SK-N-SH (cell line): ENCODE results near the gene FZR1. TPM values are rescaled to one million over a fixed set of nuclear protein-coding genes. Genes with fewer than 3 reads are reported as not detected.

Experiments
- CTCF ChIA-PET: fragments of 300-600, 350-600 bp; formaldehyde crosslinking; extraction: SDS; loops from one replicate; lab custom pipeline; 2021; lab: Yijun Ruan, JAX
- POLR2A ChIA-PET: fragments of 350-600 bp; sonication (Branson Sonifier 250); formaldehyde crosslinking; extraction: SDS; loops from one replicate; lab custom pipeline; 2020; ENCODE audit warnings: antibody characterized with exemption, inconsistent platforms; lab: Yijun Ruan, JAX
- DNase-seq: peaks from one replicate; pipeline ENCODE4 v3.0.0; 2012
- H2AFZ ChIP-seq: fragments of 200-600 bp; sonication (generic); 2 replicates; pipeline ENCODE4 v1.8.1; 2016; ENCODE audit warnings: antibody characterized with exemption, mild to moderate bottlenecking, low read depth
- H3F3A ChIP-seq: fragments of 200-600 bp; sonication (generic); replicated peaks from 2 replicates; pipeline ENCODE3; 2016; ENCODE audit warnings: antibody characterized with exemption, mild to moderate bottlenecking; ENCODE audit not compliant: insufficient read depth
- H3K27ac ChIP-seq, 2 experiments: fragments of 200-500 bp in 1 of 2; fragments of 200-600 bp in 1 of 2; sonication (Bioruptor generic) in 1 of 2; sonication (generic), shearing (Covaris generic) in 1 of 2; 2 replicates each; pipeline versions ENCODE4 v1.5.1 to v1.6.1; 2014 to 2016; ENCODE audit warnings: low read depth in 2 of 2, inconsistent platforms in 1 of 2, low read length in 1 of 2, mild to moderate bottlenecking in 1 of 2, mixed read lengths in 1 of 2
- H3K27me3 ChIP-seq: fragments of 200-600 bp; sonication (generic), shearing (Covaris generic); 2 replicates; pipeline ENCODE4 v1.6.1; 2016; ENCODE audit warnings: mixed run types; ENCODE audit not compliant: insufficient read depth
- H3K36me3 ChIP-seq, 2 experiments: fragments of 200-500 bp in 1 of 2; fragments of 200-600 bp in 1 of 2; sonication (Bioruptor generic) in 1 of 2; sonication (generic) in 1 of 2; replicated peaks in 1 of 2; 2 replicates each; pipeline versions ENCODE3 to v1.5.1; 2014 to 2016; ENCODE audit warnings: low read length in 1 of 2, mild to moderate bottlenecking in 1 of 2; ENCODE audit not compliant: insufficient read depth in 2 of 2, control insufficient read depth in 1 of 2
- H3K4me1 ChIP-seq, 2 experiments: fragments of 200-500 bp in 1 of 2; fragments of 200-600 bp in 1 of 2; sonication (Bioruptor generic) in 1 of 2; sonication (generic), shearing (Covaris generic) in 1 of 2; 2 replicates each; pipeline versions ENCODE4 v1.5.1 to v1.6.1; 2014 to 2016; ENCODE audit warnings: low read depth in 1 of 2, low read length in 1 of 2, mixed run types in 1 of 2; ENCODE audit not compliant: insufficient read depth in 2 of 2, control insufficient read depth in 1 of 2
- H3K4me2 ChIP-seq: fragments of 200-600 bp; sonication (generic), shearing (Covaris generic); 2 replicates; pipeline ENCODE4 v1.6.1; 2017; ENCODE audit warnings: mixed run types
- H3K4me3 ChIP-seq, 2 experiments: fragments of 200-500 bp in 1 of 2; fragments of 200-600 bp in 1 of 2; sonication (Bioruptor generic) in 1 of 2; sonication (generic), shearing (Covaris generic) in 1 of 2; 2 replicates each; pipeline versions ENCODE4 v1.5.1 to v1.8.1; 2014 to 2016; ENCODE audit warnings: low read depth in 2 of 2, inconsistent platforms in 1 of 2, low read length in 1 of 2, mild to moderate bottlenecking in 1 of 2, mixed read lengths in 1 of 2, moderate library complexity in 1 of 2
- H3K79me2 ChIP-seq: fragments of 200-600 bp; sonication (generic); 2 replicates; pipeline ENCODE4 v1.8.1; 2017; ENCODE audit warnings: mild to moderate bottlenecking; ENCODE audit not compliant: insufficient read depth
- H3K9ac ChIP-seq: fragments of 200-600 bp; sonication (generic); 2 replicates; pipeline ENCODE4 v1.6.1; 2017; ENCODE audit warnings: mixed run types
- H3K9me2 ChIP-seq: fragments of 200-600 bp; sonication (generic); 2 replicates; pipeline ENCODE4 v1.6.1; 2017; ENCODE audit warnings: mixed run types
- H3K9me3 ChIP-seq: fragments of 200-600 bp; sonication (generic); 2 replicates; pipeline ENCODE4 v1.6.1; 2017; ENCODE audit warnings: mixed run types, mild to moderate bottlenecking, moderate library complexity
- H4K20me1 ChIP-seq: fragments of 200-600 bp; sonication (generic); 2 replicates; pipeline ENCODE4 v1.6.1; 2017; ENCODE audit warnings: mild to moderate bottlenecking, mixed run types; ENCODE audit not compliant: insufficient read depth
- CTCF ChIP-seq: fragments of 200-600 bp; sonication (generic); IDR thresholded peaks from 2 replicates; pipeline ENCODE4 v1.6.1; 2017; ENCODE audit warnings: antibody characterized with exemption, mild to moderate bottlenecking, moderate library complexity
- EZH2phosphoT487 ChIP-seq: fragments of 200-600 bp; sonication (generic); IDR thresholded peaks from 2 replicates; pipeline ENCODE4 v1.6.1; 2017; ENCODE audit warnings: low read depth, mixed run types, mild to moderate bottlenecking, antibody characterized with exemption, moderate library complexity, borderline replicate concordance
- MAX ChIP-seq: IDR thresholded peaks from 2 replicates; pipeline ENCODE4 v1.4.0; 2012; ENCODE audit warnings: low read depth
- PBX3 ChIP-seq: IDR thresholded peaks from 2 replicates; pipeline ENCODE4; 2012
- POLR2AphosphoS5 ChIP-seq: IDR thresholded peaks from 2 replicates; pipeline ENCODE4 v1.6.1; 2012; ENCODE audit warnings: low read depth, low read length
- RAD21 ChIP-seq: IDR thresholded peaks from 2 replicates; pipeline ENCODE4 v1.6.1; 2012; ENCODE audit warnings: mild to moderate bottlenecking, low read length
- RXRA ChIP-seq: IDR thresholded peaks from 2 replicates; pipeline ENCODE4 v1.4.0; 2012; ENCODE audit warnings: low read depth, mild to moderate bottlenecking, borderline replicate concordance
- SIN3A ChIP-seq: IDR thresholded peaks from 2 replicates; pipeline ENCODE4 v1.6.1; 2012; ENCODE audit warnings: low read depth, mild to moderate bottlenecking, low read length, moderate library complexity, borderline replicate concordance
- TAF1 ChIP-seq: IDR thresholded peaks from 2 replicates; pipeline ENCODE4 v1.6.1; 2012; ENCODE audit warnings: low read depth, mild to moderate bottlenecking, low read length, moderate library complexity, borderline replicate concordance
- TCF12 ChIP-seq: IDR thresholded peaks from 2 replicates; pipeline ENCODE4 v1.4.0; 2012
- USF1 ChIP-seq: IDR thresholded peaks from 2 replicates; pipeline ENCODE4 v1.4.0; 2012; ENCODE audit warnings: low read depth, borderline replicate concordance
- USF2 ChIP-seq: fragments of 150-350 bp; IDR thresholded peaks from 2 replicates; pipeline ENCODE4 v1.6.1; 2017; ENCODE audit warnings: antibody characterized with exemption, low read length, low read depth, borderline replicate concordance
- WGBS: methylation state at CpG from one replicate; pipeline ENCODE4 v1.1.6; 2017; ENCODE audit warnings: low lambda C conversion rate; 5-methylcytosine and 5-hydroxymethylcytosine counted together
- polyA plus RNA-seq, 3 experiments: library from polyadenylated mRNA; depleted of rRNA; stranded (reverse); fragments of >200 nt; gene quantifications; 2 replicates each; pipeline ENCODE4 v1.2.3, GENCODE V29; 2012

FZR1 gene
- polyA plus RNA-seq, 1 of the 3 experiments (the other 2 are of a cell fraction): 36.3 TPM

GRCh38 chr19:3522421-3523360 is 16.6 kb downstream of the FZR1 start (continued):
- TF ChIP-seq USF1 (no peak), TAF1 (no peak)
- TF ChIP-seq, all 33 proteins: peak for 0

- no peak overlapping the region for H3K4me3 ChIP-seq
- H3K79me2 ChIP-seq: peaks cover 55% of the 10 kb centered on the region
- no peak overlapping the region for H3K9ac ChIP-seq
- H3K27me3 ChIP-seq: no peaks in the 10 kb centered on the region
- H3K27ac ChIP-seq: no peak overlapping the region
- no peak for TF ChIP-seq EZH2phosphoT487
- TF ChIP-seq PBX3: no peak
- no peak for TF ChIP-seq USF2
- no peak for TF ChIP-seq RXRA
- no peak for TF ChIP-seq CTCF
- TF ChIP-seq MAX: no peak
- TF ChIP-seq TCF12: no peak
- TF ChIP-seq RAD21: no peak
- no peak for TF ChIP-seq POLR2AphosphoS5
- no peak for TF ChIP-seq SIN3A
- no peak for DNase-seq
- no peak overlapping the region for H3K4me2 ChIP-seq
- H3K9me3 ChIP-seq: no peaks in the 10 kb centered on the region
- ChIA-PET CTCF (no interaction called here), POLR2A (no interaction called here)
- H3K36me3 ChIP-seq: peaks cover 11 to 35% of the 10 kb centered on the region in 2 experiments
- H2AFZ ChIP-seq: no peak overlapping the region
- H3K4me1 ChIP-seq: peaks cover 0 to 13% of the 10 kb centered on the region in 2 experiments; a peak in 1 of 4 replicates
- WGBS: 98% methylated on average over 12 of the region's 21 CpGs
- no peaks in the 10 kb centered on the region for H3F3A ChIP-seq
- H4K20me1 ChIP-seq: peaks cover 54% of the 10 kb centered on the region
- H3K9me2 ChIP-seq: no peaks in the 10 kb centered on the region
Observed at GRCh38 chr19:3523361-3524077, 17.4 kb downstream of the FZR1 start.
